Gastrocnemius medialis (tissue), 4 donors: ENCODE results near the gene IQGAP3. TPM values are rescaled to one million over a fixed set of nuclear protein-coding genes. Genes with fewer than 3 reads are reported as not detected.
A peak's percentile ranks its signal among the peaks of the same experiment; 100 is the strongest.

ENCODE experiments used
- ATAC-seq, 2 donors: fragments of 150-250 bp; one replicate each; pipeline ENCODE4 v1.9.1; 2016
- DNase-seq, 2 donors: peaks; one replicate each; pipeline ENCODE4 v3.0.0-alpha.2; 2019
- H3K27ac ChIP-seq, 4 donors: fragments of 200-600 bp; sonication (generic); 1 replicate in 1 of 4; 2 replicates in 3 of 4; pipeline ENCODE4 v1.5.1; 2016 to 2018; ENCODE audit warnings: mild to moderate bottlenecking in 2 of 4, moderate library complexity in 1 of 4
- H3K27me3 ChIP-seq, 3 donors: fragments of 200-600 bp; sonication (generic) in 2 of 3; 1 replicate in 1 of 3; 2 replicates in 2 of 3; pipeline versions ENCODE4 v1.5.1 to v1.6.0; 2016 to 2019; ENCODE audit warnings: mild to moderate bottlenecking in 1 of 3, moderate library complexity in 1 of 3
- H3K36me3 ChIP-seq, 2 donors: fragments of 200-600 bp; sonication (generic) in 1 of 2; one replicate each; pipeline ENCODE4 v1.5.1; 2017 to 2018
- H3K4me1 ChIP-seq, 2 donors: fragments of 200-600 bp; sonication (generic) in 1 of 2; one replicate each; pipeline ENCODE4 v1.5.1; 2016 to 2017; ENCODE audit warnings: mild to moderate bottlenecking in 2 of 2
- H3K4me3 ChIP-seq, 4 donors: fragments of 200-600 bp; sonication (generic) in 3 of 4; 1 replicate in 1 of 4; 2 replicates in 3 of 4; pipeline ENCODE4 v1.5.1; 2016 to 2019; ENCODE audit warnings: mild to moderate bottlenecking in 2 of 4
- H3K9me3 ChIP-seq, 3 donors: fragments of 200-600 bp; sonication (generic) in 2 of 3; 1 replicate in 1 of 3; 2 replicates in 2 of 3; pipeline ENCODE4 v1.5.1; 2016 to 2019
- POLR2A ChIP-seq, 2 donors: fragments of 450-650 bp; IDR thresholded peaks; one replicate each; pipeline ENCODE4 v1.6.1; 2017; ENCODE audit warnings: antibody characterized with exemption in 2 of 2, mild to moderate bottlenecking in 2 of 2, moderate library complexity in 2 of 2
- in situ Hi-C, 4 donors: fragments of 200-750 bp; cut with MboI; loops; one replicate each; pipeline versions ENCODE4 v1.15.0 to v1.8.0; 2017; ENCODE audit warnings: low sequenced_read_pairs in 4 of 4
- intact Hi-C: fragments of 100-400 bp; cut with DNase I; formaldehyde crosslinking; loops from one replicate; pipeline ENCODE4 v1.15.1; 2023; ENCODE audit warnings: low total_unique reads
- total RNA-seq, 4 donors: library from RNA; depleted of rRNA; stranded (reverse); fragments of >200 nt; gene quantifications; one replicate each; pipeline versions ENCODE4 v1.1.0 to v1.2.3, GENCODE V29; 2016
- TF ChIP-seq, protein P1 (sequence below), 5 experiments: fragments of 450-650 bp in 3 of 5; fragments of 200-600 bp in 2 of 5; sonication (generic) in 2 of 5; IDR thresholded peaks in 4 of 5; conservative IDR thresholded peaks in 1 of 5; 1 replicate in 4 of 5; 2 replicates in 1 of 5; pipeline ENCODE4 v1.5.1; 2016 to 2019; ENCODE audit warnings: antibody characterized with exemption in 5 of 5, mild to moderate bottlenecking in 3 of 5, moderate library complexity in 3 of 5

The IQGAP3 gene
- total RNA-seq, 4 donors from 2014 or later, result 0.20 to 0.55 TPM; not detected in 2

DNA sequence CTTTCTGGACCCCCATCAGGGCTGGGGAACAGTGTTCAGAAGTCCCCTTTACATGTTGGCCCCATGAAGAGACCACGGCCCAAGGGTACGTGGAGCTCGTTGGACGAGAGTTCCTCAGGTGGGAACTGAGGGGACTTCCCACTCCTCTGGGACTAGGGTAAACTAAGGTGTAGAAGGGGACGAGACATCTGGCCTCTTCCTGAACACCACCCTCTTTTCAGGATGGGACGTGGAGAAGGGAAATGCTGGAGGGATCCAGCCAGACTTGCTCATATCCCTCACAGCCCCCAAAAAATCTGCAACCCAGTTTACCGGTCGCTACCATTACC is 21.3 kb upstream of the IQGAP3 start:
- no peak for TF ChIP-seq POLR2A (IDR thresholded peaks at IDR 0.05)
- TF ChIP-seq, protein P1, sequence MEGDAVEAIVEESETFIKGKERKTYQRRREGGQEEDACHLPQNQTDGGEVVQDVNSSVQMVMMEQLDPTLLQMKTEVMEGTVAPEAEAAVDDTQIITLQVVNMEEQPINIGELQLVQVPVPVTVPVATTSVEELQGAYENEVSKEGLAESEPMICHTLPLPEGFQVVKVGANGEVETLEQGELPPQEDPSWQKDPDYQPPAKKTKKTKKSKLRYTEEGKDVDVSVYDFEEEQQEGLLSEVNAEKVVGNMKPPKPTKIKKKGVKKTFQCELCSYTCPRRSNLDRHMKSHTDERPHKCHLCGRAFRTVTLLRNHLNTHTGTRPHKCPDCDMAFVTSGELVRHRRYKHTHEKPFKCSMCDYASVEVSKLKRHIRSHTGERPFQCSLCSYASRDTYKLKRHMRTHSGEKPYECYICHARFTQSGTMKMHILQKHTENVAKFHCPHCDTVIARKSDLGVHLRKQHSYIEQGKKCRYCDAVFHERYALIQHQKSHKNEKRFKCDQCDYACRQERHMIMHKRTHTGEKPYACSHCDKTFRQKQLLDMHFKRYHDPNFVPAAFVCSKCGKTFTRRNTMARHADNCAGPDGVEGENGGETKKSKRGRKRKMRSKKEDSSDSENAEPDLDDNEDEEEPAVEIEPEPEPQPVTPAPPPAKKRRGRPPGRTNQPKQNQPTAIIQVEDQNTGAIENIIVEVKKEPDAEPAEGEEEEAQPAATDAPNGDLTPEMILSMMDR (IDR thresholded peaks at IDR 0.05 in 4 of 5, conservative IDR thresholded peaks at IDR 0.05 in 1 of 5), result no peak
- no peak overlapping the region for H3K4me3 ChIP-seq
- no peaks in the 10 kb centered on the region for H3K9me3 ChIP-seq
- intact Hi-C loops (no loop called here), in situ Hi-C loops (no loop called here)
- no peaks in the 10 kb centered on the region for H3K27me3 ChIP-seq
- ATAC-seq, result no peak
- H3K4me1 ChIP-seq, result peaks cover 5 to 6% of the 10 kb centered on the region in 2 donors
- no peak for DNase-seq
- peaks cover 0 to 48% of the 10 kb centered on the region in 2 donors for H3K36me3 ChIP-seq
- no peak overlapping the region for H3K27ac ChIP-seq

DNA sequence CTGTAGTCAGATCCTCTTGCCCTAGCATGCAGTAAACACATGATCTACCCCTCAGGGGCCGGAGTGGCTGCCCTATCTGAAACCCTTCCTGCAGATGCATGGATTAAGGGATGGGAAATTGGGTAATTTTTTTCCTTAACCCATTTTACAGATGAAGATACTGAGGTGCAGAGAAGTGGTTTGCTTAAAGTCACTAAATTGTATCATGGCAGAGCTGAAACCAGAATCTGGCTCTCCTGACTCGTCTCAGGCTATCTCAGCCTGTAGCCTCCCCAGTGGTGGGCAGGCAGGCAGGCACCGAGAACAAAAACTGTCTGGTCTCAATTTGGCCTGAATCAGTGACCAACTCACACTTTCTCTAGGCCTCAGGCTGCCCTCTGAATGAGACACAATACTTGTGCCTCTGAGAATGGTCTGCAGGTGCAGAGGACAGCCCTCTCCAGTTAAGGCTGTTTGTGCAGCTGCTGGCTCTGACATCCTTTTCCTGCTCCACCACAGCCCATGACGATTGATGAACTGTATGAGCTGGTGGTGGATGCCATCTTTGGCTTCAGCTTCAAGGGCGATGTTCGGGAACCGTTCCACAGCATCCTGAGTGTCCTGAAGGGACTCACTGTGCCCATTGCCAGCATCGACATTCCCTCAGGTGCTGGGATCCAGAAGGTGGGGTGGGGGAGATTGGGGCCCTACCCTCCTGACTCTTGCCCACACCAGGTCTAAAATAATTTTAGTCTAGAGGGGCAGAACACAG is 20.7 kb upstream of the IQGAP3 start:
- ATAC-seq, result no peak
- in situ Hi-C loops (no loop called here), intact Hi-C loops (no loop called here)
- Histone ChIP-seq H3K9me3 (no peaks in the 10 kb centered on the region), H3K27ac (no peak overlapping the region), H3K36me3 (peaks cover 0 to 43% of the 10 kb centered on the region in 2 donors), H3K4me3 (no peak overlapping the region), H3K27me3 (no peaks in the 10 kb centered on the region), H3K4me1 (peaks cover 5 to 6% of the 10 kb centered on the region in 2 donors)
- TF ChIP-seq, protein P1 (IDR thresholded peaks at IDR 0.05 in 4 of 5, conservative IDR thresholded peaks at IDR 0.05 in 1 of 5), result no peak
- no peak for TF ChIP-seq POLR2A (IDR thresholded peaks at IDR 0.05)
- no peak for DNase-seq

DNA sequence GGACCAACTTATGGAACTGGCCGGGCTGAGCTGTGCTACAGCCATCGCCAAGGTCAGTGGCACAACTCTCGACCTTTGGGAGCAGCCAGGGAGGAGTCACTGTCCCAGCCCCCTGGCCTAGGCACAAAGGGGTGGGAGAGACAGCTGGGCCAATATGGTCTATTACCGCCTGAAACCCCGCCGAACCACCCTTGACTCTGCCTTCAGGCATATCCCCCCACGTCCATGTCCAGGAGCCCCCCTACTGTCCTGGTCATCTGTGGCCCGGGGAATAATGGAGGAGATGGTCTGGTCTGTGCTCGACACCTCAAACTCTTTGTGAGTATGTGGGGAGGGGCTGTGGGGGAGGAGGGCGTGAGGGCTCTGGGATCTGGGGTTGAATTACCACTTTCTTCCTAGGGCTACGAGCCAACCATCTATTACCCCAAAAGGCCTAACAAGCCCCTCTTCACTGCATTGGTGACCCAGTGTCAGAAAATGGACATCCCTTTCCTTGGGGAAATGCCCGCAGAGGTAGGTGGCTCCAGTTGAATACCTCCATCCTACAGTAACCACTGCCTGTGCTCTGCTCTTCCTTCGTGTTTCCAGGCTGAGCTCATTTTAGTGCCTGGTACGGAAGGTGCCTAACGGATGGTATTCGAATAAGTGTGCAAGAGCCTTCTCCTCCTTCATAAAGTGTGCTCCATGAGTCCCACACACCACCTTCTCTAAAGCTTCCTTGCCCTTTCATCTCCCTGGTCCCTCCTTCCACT is 20.0 kb upstream of the IQGAP3 start:
- intact Hi-C loops, result no loop called here
- Histone ChIP-seq H3K4me3 (peak overlapping the region; percentile 70 to 97 (median 78)), H3K9me3 (no peaks in the 10 kb centered on the region), H3K4me1 (peaks cover 5 to 6% of the 10 kb centered on the region in 2 donors), H3K27ac (peak overlapping the region; percentile 83 to 91 (median 86)), H3K36me3 (peaks cover 0 to 35% of the 10 kb centered on the region in 2 donors), H3K27me3 (no peaks in the 10 kb centered on the region)
- no peak for ATAC-seq
- in situ Hi-C loops, result no loop called here
- TF ChIP-seq POLR2A (IDR thresholded peaks at IDR 0.05), result no peak
- TF ChIP-seq, protein P1 (IDR thresholded peaks at IDR 0.05 in 4 of 5, conservative IDR thresholded peaks at IDR 0.05 in 1 of 5), result no peak
- DNase-seq, result no peak

DNA sequence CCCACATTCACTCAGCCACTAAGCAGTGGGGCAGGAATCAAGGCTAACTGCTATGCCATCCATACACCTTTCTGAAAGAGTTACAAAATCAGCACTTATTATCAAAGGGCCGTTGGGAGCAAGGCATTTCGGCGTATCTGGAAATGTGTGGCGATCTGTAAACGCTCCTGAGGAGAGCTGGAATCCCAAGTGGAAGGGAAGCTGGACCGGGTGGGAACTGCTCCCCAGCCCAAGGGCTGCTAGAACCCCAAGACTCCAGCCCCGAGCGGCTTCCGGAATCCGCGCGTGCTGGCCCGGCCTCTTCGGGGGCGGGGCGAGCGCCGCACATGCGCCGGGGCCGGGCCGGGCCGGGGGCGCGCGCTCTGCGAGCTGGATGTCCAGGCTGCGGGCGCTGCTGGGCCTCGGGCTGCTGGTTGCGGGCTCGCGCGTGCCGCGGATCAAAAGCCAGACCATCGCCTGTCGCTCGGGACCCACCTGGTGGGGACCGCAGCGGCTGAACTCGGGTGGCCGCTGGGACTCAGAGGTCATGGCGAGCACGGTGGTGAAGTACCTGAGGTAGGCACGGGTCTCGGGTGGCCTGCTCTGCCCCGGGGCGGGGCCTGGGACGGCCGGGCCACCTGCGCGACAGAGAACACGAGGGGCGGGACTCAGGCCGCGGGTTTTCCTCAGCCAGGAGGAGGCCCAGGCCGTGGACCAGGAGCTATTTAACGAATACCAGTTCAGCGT is 19.2 kb upstream of the IQGAP3 start, which contains the start of gene NAXE:
TSS of gene NAXE (plus strand) at position 345 of the 726 bp plus-strand sequence. CDS start at position 374, 29 bp downstream.
- in situ Hi-C loops, result no loop called here
- ATAC-seq, result peak; percentile 94
- intact Hi-C loops, result loop anchor here (1.0 kb wide), 1 partner anchor 10 kb away; the partner anchor contains the start of gene GPATCH4

More for the DNA sequence above, 19.2 kb upstream of the IQGAP3 start, which contains the start of gene NAXE:
- H3K27ac ChIP-seq, result peak within 1 kb of the TSS; percentile 83 to 91 (median 86)
- no peaks in the 10 kb centered on the region for H3K27me3 ChIP-seq
- peak within 1 kb of the TSS; percentile 70 to 97 (median 78) for H3K4me3 ChIP-seq
- H3K9me3 ChIP-seq, result no peaks in the 10 kb centered on the region
- H3K4me1 ChIP-seq, result peaks cover 5 to 6% of the 10 kb centered on the region in 2 donors
- TF ChIP-seq POLR2A (IDR thresholded peaks at IDR 0.05), result peak; percentile 69 to 76
- TF ChIP-seq, protein P1 (IDR thresholded peaks at IDR 0.05 in 4 of 5, conservative IDR thresholded peaks at IDR 0.05 in 1 of 5), result peak in 1 of 5 experiments; percentile 5
- peaks cover 0 to 28% of the 10 kb centered on the region in 2 donors for H3K36me3 ChIP-seq
- peak; percentile 37 to 63 for DNase-seq
